ENCODE results near the gene ACKR3.

ACKR3 gene

GRCh38 chr2:236530512-236530911, 39.1 kb upstream of the ACKR3 start:
- TF ChIP-seq CTCF (IDR thresholded peaks at IDR 0.05; ENCODE audit: insufficient read depth, missing control alignments): no peak
- DNase-seq (ENCODE audit: insufficient read length, low spot score): no peak
- FAIRE-seq: no peak

- no peak for TF ChIP-seq CTCF (IDR thresholded peaks at IDR 0.05; ENCODE audit: insufficient read depth, missing control alignments)
- FAIRE-seq: no peak
- DNase-seq (ENCODE audit: insufficient read length, low spot score): no peak
These were observed 38.4 kb upstream of the ACKR3 start for GRCh38 chr2:236531195-236531594.

- FAIRE-seq (no peak), DNase-seq (ENCODE audit: insufficient read length, low spot score) (no peak)
- no peak for TF ChIP-seq CTCF (IDR thresholded peaks at IDR 0.05; ENCODE audit: insufficient read depth, missing control alignments)
These were observed 37.6 kb upstream of the ACKR3 start for GRCh38 chr2:236531996-236532395.

- no peak for DNase-seq (ENCODE audit: insufficient read length, low spot score)
- FAIRE-seq: no peak
- TF ChIP-seq CTCF (IDR thresholded peaks at IDR 0.05; ENCODE audit: insufficient read depth, missing control alignments): no peak
These were observed 36.3 kb upstream of the ACKR3 start for GRCh38 chr2:236533343-236533742.

GRCh38 chr2:236535024-236535423, 34.6 kb upstream of the ACKR3 start:
- no peak for DNase-seq (ENCODE audit: insufficient read length, low spot score)
- FAIRE-seq: no peak
- no peak for TF ChIP-seq CTCF (IDR thresholded peaks at IDR 0.05; ENCODE audit: insufficient read depth, missing control alignments)

- TF ChIP-seq CTCF (IDR thresholded peaks at IDR 0.05; ENCODE audit: insufficient read depth, missing control alignments): no peak
- FAIRE-seq (no peak), DNase-seq (ENCODE audit: insufficient read length, low spot score) (no peak)
These were observed 32.8 kb upstream of the ACKR3 start for GRCh38 chr2:236536727-236537398.

GRCh38 chr2:236538242-236538641, 31.4 kb upstream of the ACKR3 start:
- FAIRE-seq (no peak), DNase-seq (ENCODE audit: insufficient read length, low spot score) (no peak)
- no peak for TF ChIP-seq CTCF (IDR thresholded peaks at IDR 0.05; ENCODE audit: insufficient read depth, missing control alignments)

Data from D721Med (cell line).